Stimulated activated naive B cell treated with anti-CD40 and anti-IgM and Interleukin-4, amounts not matched to agents 10 μg/mL and 1 μg/mL and 100 μg/mL, for 72 hours (primary cell): ENCODE measurements around the gene DUS1L.

Experiments
- ATAC-seq, 2 donors: fragments of 150-1000 bp; cut with Tn5 transposase; replicated peaks; 2 replicates each; pipeline ENCODE4 v1.10.0; 2021; ENCODE audit warnings: moderate library complexity in 1 of 2
- DNase-seq: peaks from one replicate; pipeline ENCODE4 v3.0.0; 2021
- H3K27ac Mint-ChIP-seq: one replicate; pipeline ENCODE4 v1.8.0; 2022; ENCODE audit warnings: mild to moderate bottlenecking, mixed read lengths
- H3K27me3 Mint-ChIP-seq, 2 donors: one replicate each; pipeline ENCODE4 v1.8.0; 2022; ENCODE audit warnings: mixed read lengths in 2 of 2
- H3K36me3 Mint-ChIP-seq, 2 donors: one replicate each; pipeline ENCODE4 v1.8.0; 2022; ENCODE audit warnings: mixed read lengths in 2 of 2, mild to moderate bottlenecking in 1 of 2
- H3K4me1 Mint-ChIP-seq, 2 donors: one replicate each; pipeline ENCODE4 v1.8.0; 2022; ENCODE audit warnings: mixed read lengths in 2 of 2, mild to moderate bottlenecking in 1 of 2
- H3K4me3 Mint-ChIP-seq, 2 donors: one replicate each; pipeline ENCODE4 v1.8.0; 2022; ENCODE audit warnings: mild to moderate bottlenecking in 2 of 2, mixed read lengths in 2 of 2, moderate library complexity in 1 of 2
- H3K9me3 Mint-ChIP-seq, 2 donors: one replicate each; pipeline ENCODE4 v1.8.0; 2022; ENCODE audit warnings: mixed read lengths in 2 of 2, mild to moderate bottlenecking in 1 of 2

Gene DUS1L

GRCh38 chr17:82080048-82080788 lies 14.6 kb upstream of the DUS1L start:
- H3K4me3 Mint-ChIP-seq = no peak overlapping the region
- peaks cover 49 to 55% of the 10 kb centered on the region in 2 donors for H3K36me3 Mint-ChIP-seq
- no peak overlapping the region for H3K27ac Mint-ChIP-seq
- H3K27me3 Mint-ChIP-seq = no peaks in the 10 kb centered on the region
- H3K9me3 Mint-ChIP-seq = no peaks in the 10 kb centered on the region
- DNase-seq = no peak
- H3K4me1 Mint-ChIP-seq = peaks cover 4 to 14% of the 10 kb centered on the region in 2 donors
- no peak for ATAC-seq

GRCh38 chr17:82079001-82079677 lies 13.5 kb upstream of the DUS1L start:
- Mint-ChIP-seq H3K4me3 (no peak overlapping the region), H3K9me3 (no peaks in the 10 kb centered on the region), H3K27me3 (no peaks in the 10 kb centered on the region), H3K27ac (no peak overlapping the region), H3K36me3 (peaks cover 42 to 51% of the 10 kb centered on the region in 2 donors), H3K4me1 (peaks cover 2 to 14% of the 10 kb centered on the region in 2 donors)
- ATAC-seq = no peak
- DNase-seq = no peak

DNA sequence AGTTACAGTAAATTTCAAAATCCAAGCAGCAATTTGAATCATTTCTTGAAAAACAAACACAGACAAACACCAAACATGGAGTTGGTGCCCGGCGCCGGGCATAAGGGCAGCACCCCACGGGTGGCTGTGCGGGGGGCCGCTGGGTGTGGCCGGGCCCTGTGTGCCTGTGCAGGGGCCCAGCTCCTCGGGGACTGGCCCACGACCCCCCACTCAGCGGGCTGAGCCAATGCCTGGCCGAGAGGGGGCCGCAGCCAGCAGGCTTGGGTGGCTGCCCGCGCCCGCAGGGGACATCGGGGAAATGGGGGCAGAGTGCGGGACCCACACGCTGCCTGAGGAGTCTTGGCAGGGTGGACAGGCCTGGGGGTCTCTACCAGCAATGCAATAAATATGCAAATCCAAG lies 12.8 kb upstream of the DUS1L start:
- ATAC-seq (no peak), DNase-seq (no peak)
- H3K4me1 Mint-ChIP-seq = peaks cover 2 to 14% of the 10 kb centered on the region in 2 donors
- H3K9me3 Mint-ChIP-seq = no peaks in the 10 kb centered on the region
- peaks cover 36 to 45% of the 10 kb centered on the region in 2 donors for H3K36me3 Mint-ChIP-seq
- no peak overlapping the region for H3K4me3 Mint-ChIP-seq
- H3K27me3 Mint-ChIP-seq = no peaks in the 10 kb centered on the region
- no peak overlapping the region for H3K27ac Mint-ChIP-seq

- peaks cover 31 to 38% of the 10 kb centered on the region in 2 donors for H3K36me3 Mint-ChIP-seq
- ATAC-seq = no peak
- H3K4me3 Mint-ChIP-seq = no peak overlapping the region
- H3K9me3 Mint-ChIP-seq = no peaks in the 10 kb centered on the region
- H3K27ac Mint-ChIP-seq = peak overlapping the region; percentile 33
- no peaks in the 10 kb centered on the region for H3K27me3 Mint-ChIP-seq
- H3K4me1 Mint-ChIP-seq = peaks cover 2 to 14% of the 10 kb centered on the region in 2 donors
- DNase-seq = no peak
Measured at GRCh38 chr17:82077617-82078358, 12.2 kb upstream of the DUS1L start.

- DNase-seq (no peak), ATAC-seq (peak; percentile 48)
- Mint-ChIP-seq H3K9me3 (no peaks in the 10 kb centered on the region), H3K27ac (peak overlapping the region; percentile 65), H3K36me3 (peaks cover 27 to 32% of the 10 kb centered on the region in 2 donors), H3K4me1 (peaks cover 2 to 14% of the 10 kb centered on the region in 2 donors), H3K27me3 (no peaks in the 10 kb centered on the region), H3K4me3 (no peak overlapping the region)
Measured at GRCh38 chr17:82076785-82077591, 11.4 kb upstream of the DUS1L start.

GRCh38 chr17:82076018-82076784 lies 10.6 kb upstream of the DUS1L start:
- Mint-ChIP-seq H3K36me3 (peaks cover 23 to 30% of the 10 kb centered on the region in 2 donors), H3K4me3 (no peak overlapping the region), H3K27me3 (no peaks in the 10 kb centered on the region), H3K9me3 (no peaks in the 10 kb centered on the region), H3K27ac (peak overlapping the region; percentile 65), H3K4me1 (peaks cover 2 to 14% of the 10 kb centered on the region in 2 donors)
- DNase-seq (no peak), ATAC-seq (peak in 1 of 2 donors; percentile 10)

GRCh38 chr17:82073446-82073845 lies 7.8 kb upstream of the DUS1L start:
- Mint-ChIP-seq H3K36me3 (peaks cover 9 to 13% of the 10 kb centered on the region in 2 donors), H3K27ac (no peak overlapping the region), H3K27me3 (no peaks in the 10 kb centered on the region), H3K4me3 (no peak overlapping the region), H3K4me1 (peaks cover 2 to 14% of the 10 kb centered on the region in 2 donors), H3K9me3 (no peaks in the 10 kb centered on the region)
- no peak for ATAC-seq
- DNase-seq = no peak

DNA sequence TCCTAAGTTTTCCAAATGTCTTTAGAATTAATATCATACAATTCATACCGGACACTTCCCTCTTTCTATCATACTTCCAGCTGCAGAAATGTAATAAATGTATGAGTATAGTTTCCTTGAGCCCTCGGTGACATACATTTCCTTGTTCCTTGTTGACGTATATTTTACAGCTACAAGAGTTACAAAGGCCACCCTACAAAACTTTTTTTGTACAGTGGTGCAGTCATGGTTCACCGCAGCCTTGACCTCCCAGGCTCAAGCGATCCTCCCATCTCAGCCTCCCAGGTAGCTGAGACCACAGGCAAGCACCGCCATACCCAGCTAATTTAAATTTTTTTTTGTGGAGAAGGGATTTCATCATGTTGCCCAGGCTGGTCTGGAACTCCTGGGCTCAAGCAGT lies 7.2 kb upstream of the DUS1L start:
- Mint-ChIP-seq H3K27me3 (no peaks in the 10 kb centered on the region), H3K27ac (no peak overlapping the region), H3K4me3 (no peak overlapping the region), H3K36me3 (peaks cover 5 to 7% of the 10 kb centered on the region in 2 donors), H3K4me1 (peaks cover 2 to 9% of the 10 kb centered on the region in 2 donors), H3K9me3 (no peaks in the 10 kb centered on the region)
- ATAC-seq (no peak), DNase-seq (no peak)

DNA sequence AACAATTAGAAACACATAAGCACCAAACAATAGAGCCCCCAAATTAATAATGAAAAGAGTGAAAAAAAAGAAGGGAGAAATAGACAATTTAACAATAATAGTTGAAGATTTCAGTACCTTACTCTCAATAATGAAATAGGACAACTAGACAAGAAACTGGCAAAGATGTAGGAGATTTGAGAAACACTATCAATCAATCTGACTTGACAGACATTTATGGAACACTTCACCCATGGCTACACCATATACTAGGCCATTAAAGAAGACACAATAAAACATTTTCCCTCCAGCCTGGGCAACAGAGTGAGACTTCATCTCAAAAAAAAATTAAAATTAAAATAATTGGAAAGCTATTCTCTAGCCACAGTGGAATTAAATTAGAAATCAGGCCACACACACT lies 5.0 kb upstream of the DUS1L start:
- ATAC-seq (no peak), DNase-seq (no peak)
- no peaks in the 10 kb centered on the region for H3K36me3 Mint-ChIP-seq
- H3K4me1 Mint-ChIP-seq = peaks cover 0 to 8% of the 10 kb centered on the region in 2 donors
- H3K9me3 Mint-ChIP-seq = no peaks in the 10 kb centered on the region
- H3K27me3 Mint-ChIP-seq = no peaks in the 10 kb centered on the region
- no peak overlapping the region for H3K27ac Mint-ChIP-seq
- no peak overlapping the region for H3K4me3 Mint-ChIP-seq

DNA sequence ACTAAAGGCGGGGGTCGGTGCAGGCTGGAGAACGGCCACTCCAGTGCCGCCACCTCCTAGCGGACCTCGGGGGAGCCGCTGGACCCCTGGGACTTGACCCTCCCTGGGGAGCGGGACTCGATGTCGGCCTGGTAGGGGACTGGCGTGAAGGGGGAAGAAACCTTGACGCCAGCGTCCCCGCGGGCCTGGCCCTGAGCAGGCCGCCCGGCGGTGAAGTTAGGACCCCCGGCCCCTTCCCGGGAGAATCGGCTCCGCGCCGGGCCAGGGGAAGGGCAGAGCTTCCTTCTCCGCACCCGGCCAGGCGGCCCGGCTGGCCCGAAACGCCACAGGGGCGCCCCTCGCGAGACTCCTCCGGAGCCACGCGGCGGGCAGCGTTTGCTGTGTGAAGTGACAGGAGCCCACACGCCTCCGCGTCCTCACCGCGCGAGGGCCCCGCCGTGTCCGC lies 389 bp downstream of the DUS1L start:
- Mint-ChIP-seq H3K4me1 (peaks cover 5 to 28% of the 10 kb centered on the region in 2 donors), H3K36me3 (peaks cover 4 to 9% of the 10 kb centered on the region in 2 donors), H3K27me3 (no peaks in the 10 kb centered on the region), H3K9me3 (no peaks in the 10 kb centered on the region), H3K27ac (peak overlapping the region; percentile 93), H3K4me3 (peak overlapping the region; percentile 77 to 79)
- ATAC-seq = peak; percentile 67 to 74
- DNase-seq = peak; percentile 35

- no peaks in the 10 kb centered on the region for H3K9me3 Mint-ChIP-seq
- ATAC-seq = no peak
- peak overlapping the region; percentile 93 for H3K27ac Mint-ChIP-seq
- H3K27me3 Mint-ChIP-seq = no peaks in the 10 kb centered on the region
- peak overlapping the region; percentile 77 to 79 for H3K4me3 Mint-ChIP-seq
- peaks cover 5 to 34% of the 10 kb centered on the region in 2 donors for H3K4me1 Mint-ChIP-seq
- H3K36me3 Mint-ChIP-seq = peaks cover 4 to 13% of the 10 kb centered on the region in 2 donors
- DNase-seq = no peak
Measured at GRCh38 chr17:82064433-82065192, 991 bp downstream of the DUS1L start.

DNA sequence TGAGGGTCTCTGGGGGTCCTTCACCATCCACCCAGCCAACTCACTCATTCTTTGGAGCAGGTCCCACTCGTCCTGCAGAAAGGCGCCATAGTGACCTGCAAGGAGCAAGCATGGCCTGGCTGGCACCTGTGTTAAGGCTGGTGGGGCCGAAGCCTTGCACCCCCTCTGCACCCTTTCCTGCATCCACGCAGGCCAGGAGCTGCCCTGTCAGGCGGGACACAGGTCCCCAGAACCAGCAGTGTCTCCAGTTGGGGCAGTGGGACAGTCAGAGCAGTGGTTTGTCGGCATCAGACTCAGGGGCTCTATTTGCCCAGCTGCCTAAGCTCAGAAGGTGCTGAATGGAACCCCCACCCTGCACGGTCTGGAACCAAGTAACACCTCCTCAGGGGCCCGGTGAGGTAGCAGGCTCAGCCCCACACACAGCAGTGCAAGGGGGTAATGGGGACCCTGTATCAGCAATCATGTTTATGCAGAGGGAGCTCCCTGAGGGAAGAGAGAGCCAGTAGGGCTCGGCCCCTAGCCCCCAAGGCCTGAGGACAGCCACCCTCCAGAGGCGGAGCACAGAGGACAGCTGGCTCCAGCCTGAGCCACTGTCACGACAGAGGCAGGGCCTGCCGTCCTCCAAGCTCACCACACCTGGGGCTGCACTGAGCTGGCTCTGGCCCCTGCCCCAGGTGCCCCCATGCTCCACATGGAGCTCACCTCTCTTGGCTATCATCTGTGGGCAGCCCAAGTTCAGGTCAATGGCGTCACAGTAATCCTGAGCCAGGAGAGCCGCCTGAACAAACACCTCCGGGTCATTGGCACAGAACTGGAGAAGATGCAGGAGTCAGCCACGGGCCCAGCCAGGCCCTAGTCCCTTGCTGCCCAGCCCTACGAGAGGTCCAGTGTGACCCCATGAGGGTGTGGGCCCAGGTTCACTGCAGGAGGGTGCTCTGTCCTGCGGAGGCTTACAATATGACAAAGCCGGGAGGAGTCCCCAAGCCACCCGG lies 1.9 kb downstream of the DUS1L start:
- Mint-ChIP-seq H3K4me1 (peaks cover 5 to 34% of the 10 kb centered on the region in 2 donors), H3K4me3 (peak overlapping the region; percentile 77 to 79), H3K9me3 (no peaks in the 10 kb centered on the region), H3K27ac (peak overlapping the region; percentile 25), H3K27me3 (no peaks in the 10 kb centered on the region), H3K36me3 (peaks cover 5 to 15% of the 10 kb centered on the region in 2 donors)
- no peak for ATAC-seq
- DNase-seq = no peak
